ENCODE data around the gene TRAF3IP1. TPM values are rescaled to one million over a fixed set of nuclear protein-coding genes. Genes with fewer than 3 reads are reported as not detected.

Gene TRAF3IP1
- total and polyA plus RNA-seq, 11 donors: 3.8 to 20.3 (median 12.4) TPM

DNA sequence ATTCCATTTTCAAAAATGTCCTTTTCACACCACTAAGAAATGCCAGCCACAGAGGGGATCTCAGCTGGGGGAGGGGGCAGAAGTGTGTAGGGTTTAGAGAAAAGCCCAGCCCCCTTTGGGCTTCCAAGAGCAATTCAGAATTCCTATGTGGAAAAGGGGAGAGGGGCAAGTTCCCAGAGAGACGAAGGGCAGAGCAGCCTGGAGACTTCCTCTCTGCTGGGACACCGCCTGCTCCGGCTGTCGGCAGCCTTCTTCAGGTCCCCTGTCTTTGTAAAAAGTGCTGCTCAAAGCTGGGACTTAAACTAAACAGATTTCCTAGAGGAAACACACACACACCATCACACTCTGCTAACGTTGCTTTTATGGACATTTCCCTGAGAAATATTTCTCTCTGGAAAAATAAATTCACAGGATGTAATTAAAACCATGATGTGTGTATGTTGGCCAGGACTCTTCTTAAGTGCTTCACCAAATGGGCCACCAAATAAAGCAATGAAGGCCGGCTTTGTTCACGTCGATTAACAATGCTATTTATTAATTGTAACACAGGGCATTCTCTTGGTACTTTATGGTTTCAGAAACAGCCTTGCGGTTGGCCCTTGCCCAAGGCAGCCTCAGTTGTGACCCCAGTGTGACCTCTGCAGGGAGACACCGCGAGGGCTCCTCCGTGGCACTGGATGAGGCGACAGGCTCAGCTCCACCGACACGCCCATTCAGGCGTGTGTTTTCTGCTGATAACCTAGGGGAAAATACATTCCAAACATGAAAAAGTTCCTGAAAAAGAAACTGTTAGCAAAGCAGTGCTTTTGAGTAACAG is 100.8 kb downstream of the TRAF3IP1 start:
- intact Hi-C loops (cut with DNase I): no loop called here

GRCh38 chr2:238421695-238422035 is 101.3 kb downstream of the TRAF3IP1 start:
- H3K27ac ChIP-seq: peak overlapping the region in 3 of 12 donors; percentile 23 to 68 (median 36)
- DNase-seq: no peak
- H3K9me3 ChIP-seq: no peaks in the 10 kb centered on the region
- TF ChIP-seq POLR2A (IDR thresholded peaks at IDR 0.05): no peak
- no peak for TF ChIP-seq CTCF (IDR thresholded peaks at IDR 0.05)
- no peak for ATAC-seq
- no peaks in the 10 kb centered on the region for H3K36me3 ChIP-seq
- H3K4me1 ChIP-seq: peaks cover 0 to 39% (median 24%) of the 10 kb centered on the region in 12 donors
- WGBS, 4 donors: 76 to 84% (median 80%) methylated on average over 16 to 18 of the region's 18 CpGs
- H3K4me3 ChIP-seq: no peak overlapping the region
- intact Hi-C loops (cut with DNase I): no loop called here
- peaks cover 0 to 47% (median 4%) of the 10 kb centered on the region in 9 donors for H3K27me3 ChIP-seq

More for the DNA sequence above, 100.8 kb downstream of the TRAF3IP1 start:
- peaks cover 0 to 3% (median 0%) of the 10 kb centered on the region in 12 donors for H3K9me3 ChIP-seq
- H3K4me1 ChIP-seq: peaks cover 0 to 34% (median 21%) of the 10 kb centered on the region in 12 donors
- peaks cover 0 to 53% (median 4%) of the 10 kb centered on the region in 9 donors for H3K27me3 ChIP-seq
- 33 to 57% (median 37%) methylated on average over 16 of the region's 16 CpGs for WGBS, 4 donors
- no peak for DNase-seq
- ATAC-seq: peak in 3 of 4 donors; percentile 17 to 70 (median 19)
- H3K36me3 ChIP-seq: no peaks in the 10 kb centered on the region
- TF ChIP-seq POLR2A (IDR thresholded peaks at IDR 0.05) (no peak), CTCF (IDR thresholded peaks at IDR 0.05) (no peak)
- peak overlapping the region in 7 of 12 donors; percentile 6 to 68 (median 32) for H3K27ac ChIP-seq
- no peak overlapping the region for H3K4me3 ChIP-seq

DNA sequence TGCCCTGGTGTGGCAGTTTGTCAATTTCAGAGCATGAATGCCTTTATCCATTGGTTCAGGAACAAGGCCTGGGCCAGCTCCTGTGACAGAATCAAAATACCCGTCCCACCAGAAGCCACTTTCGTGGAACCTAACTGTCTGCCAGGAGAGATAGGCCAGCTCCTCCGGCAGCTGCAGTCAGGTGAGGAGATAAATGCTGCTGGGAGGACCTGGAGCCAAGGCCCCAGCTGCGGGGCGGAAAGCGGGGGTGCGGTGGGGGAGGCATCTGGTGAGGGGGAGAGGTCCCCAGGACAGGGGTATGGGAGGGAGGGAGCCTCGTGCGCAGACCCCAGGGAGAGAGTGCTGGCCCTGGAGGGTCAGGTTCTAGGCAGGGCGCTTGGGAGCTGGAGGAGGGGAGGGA is 102.0 kb downstream of the TRAF3IP1 start:
- ATAC-seq (no peak), DNase-seq (no peak)
- Histone ChIP-seq H3K4me1 (peaks cover 0 to 42% (median 24%) of the 10 kb centered on the region in 12 donors), H3K27ac (no peak overlapping the region), H3K27me3 (peaks cover 0 to 41% (median 4%) of the 10 kb centered on the region in 9 donors), H3K9me3 (no peaks in the 10 kb centered on the region), H3K4me3 (no peak overlapping the region), H3K36me3 (no peaks in the 10 kb centered on the region)
- intact Hi-C loops (cut with DNase I): no loop called here
- 61 to 87% (median 71%) methylated on average over 10 of the region's 10 CpGs for WGBS, 4 donors
- TF ChIP-seq CTCF (IDR thresholded peaks at IDR 0.05): no peak
- TF ChIP-seq POLR2A (IDR thresholded peaks at IDR 0.05): no peak

DNA sequence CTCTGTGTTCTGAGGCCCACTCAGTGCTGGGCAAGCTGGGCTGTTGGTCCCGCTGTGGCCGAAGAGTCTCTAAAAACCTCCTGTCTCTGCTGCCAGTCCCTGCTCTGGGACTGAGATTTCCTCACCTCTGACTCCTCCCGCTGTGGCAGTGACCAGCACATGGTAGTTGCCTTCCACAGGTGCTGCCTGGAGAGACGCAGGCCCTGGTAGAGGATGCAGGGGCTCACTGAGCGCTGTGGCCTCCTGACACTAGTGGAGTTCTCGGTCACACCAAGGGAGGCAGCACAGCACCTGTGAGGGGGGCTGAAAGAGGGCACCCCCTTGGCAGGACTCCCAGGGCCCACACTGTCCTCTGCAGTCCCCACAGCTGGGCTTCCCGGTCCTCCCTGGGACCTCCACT is 102.6 kb downstream of the TRAF3IP1 start:
- Histone ChIP-seq H3K36me3 (no peaks in the 10 kb centered on the region), H3K4me3 (no peak overlapping the region), H3K9me3 (no peaks in the 10 kb centered on the region), H3K27ac (no peak overlapping the region), H3K27me3 (peaks cover 0 to 40% (median 4%) of the 10 kb centered on the region in 9 donors), H3K4me1 (peaks cover 0 to 48% (median 26%) of the 10 kb centered on the region in 12 donors)
- TF ChIP-seq POLR2A (IDR thresholded peaks at IDR 0.05): no peak
- TF ChIP-seq CTCF (IDR thresholded peaks at IDR 0.05): no peak
- WGBS, 4 donors: 92 to 93% (median 93%) methylated on average over 5 to 7 of the region's 7 CpGs
- ATAC-seq (no peak), DNase-seq (no peak)
- intact Hi-C loops (cut with DNase I): no loop called here
